ENCODE results near the gene MIEF1.

The MIEF1 gene

DNA sequence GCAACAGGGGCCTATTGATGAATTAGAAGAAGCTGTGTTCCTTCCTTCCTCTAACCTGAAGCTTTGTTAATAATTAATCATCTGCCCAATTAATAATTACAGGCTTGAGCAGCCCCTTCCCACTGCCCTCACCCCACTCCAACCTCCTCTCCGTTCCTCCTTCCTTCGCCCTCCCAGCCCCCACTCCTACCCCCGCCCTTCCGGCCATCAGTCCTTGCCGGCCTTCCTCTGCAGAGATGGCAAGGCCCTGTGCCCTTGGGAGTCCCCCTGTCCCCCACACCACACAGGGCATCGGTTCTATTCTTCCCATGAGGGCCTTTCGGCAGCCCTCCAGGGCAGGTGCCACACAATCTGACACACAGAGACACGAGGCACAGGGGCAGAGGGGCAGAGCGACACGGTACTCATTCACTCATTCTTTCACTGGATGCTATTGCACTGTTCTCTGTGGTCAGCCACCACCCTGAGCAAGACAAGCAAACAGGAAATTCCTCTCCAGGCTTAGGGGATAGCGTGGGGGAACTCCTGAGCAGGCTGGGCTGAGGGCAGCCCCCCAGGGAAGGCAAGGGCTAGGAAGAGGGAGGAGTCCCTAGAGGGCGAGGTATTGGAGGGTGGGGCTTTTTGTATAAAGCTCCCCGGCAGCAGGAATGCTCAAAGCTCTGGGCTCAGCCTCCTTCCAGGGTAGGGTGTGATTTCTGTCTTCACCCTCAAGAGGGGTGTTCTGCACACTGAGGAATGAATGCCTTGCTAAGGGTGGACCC, 30.5 kb upstream of the MIEF1 start:
- no peak for DNase-seq

DNA sequence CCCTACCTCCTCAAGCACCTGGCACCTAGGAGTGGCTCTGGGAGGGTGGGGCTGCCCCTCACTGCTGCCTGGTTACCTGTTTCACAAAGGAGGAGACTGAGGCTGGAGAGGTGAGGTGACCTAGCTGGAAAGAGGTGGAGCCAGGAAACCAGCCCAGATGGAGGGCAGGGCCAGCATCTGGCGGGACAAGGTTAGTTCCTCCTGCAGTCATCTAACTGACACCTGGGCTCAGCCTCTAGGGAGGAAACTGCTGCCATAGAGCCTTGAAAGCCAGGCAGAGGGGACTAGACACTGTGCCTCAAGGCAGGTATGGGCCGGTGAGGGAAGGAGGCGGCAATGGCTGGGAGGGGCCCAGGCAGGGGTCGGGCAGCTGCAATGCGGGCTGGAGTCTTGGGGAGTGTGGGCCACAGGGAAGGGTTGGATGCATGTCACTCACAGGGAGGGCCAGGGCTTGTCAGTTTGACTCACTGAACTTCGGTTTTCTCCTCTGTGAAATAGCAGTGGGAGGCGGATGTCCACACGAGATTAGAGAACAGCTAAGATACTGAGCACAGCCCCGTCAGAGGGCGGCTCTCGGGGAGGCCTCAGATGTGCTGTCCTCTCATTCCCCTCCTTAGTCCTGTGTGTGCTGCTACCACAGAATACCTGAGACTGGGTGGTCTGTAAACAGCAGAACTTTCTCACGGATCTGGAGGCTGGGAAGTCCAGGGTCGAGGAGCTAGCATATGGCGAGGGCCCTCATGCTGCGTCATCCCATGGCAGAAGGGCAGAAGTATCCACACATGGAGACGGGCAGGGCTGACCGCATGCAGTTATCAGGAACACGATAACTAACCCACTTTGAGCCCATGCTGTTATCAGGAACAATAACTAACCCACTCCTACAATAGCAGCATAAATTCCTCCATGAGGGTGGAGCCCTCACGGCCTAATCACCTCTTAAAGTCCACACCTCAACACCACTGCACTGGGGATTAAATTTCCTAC, 29.2 kb upstream of the MIEF1 start:
- no peak for DNase-seq

DNA sequence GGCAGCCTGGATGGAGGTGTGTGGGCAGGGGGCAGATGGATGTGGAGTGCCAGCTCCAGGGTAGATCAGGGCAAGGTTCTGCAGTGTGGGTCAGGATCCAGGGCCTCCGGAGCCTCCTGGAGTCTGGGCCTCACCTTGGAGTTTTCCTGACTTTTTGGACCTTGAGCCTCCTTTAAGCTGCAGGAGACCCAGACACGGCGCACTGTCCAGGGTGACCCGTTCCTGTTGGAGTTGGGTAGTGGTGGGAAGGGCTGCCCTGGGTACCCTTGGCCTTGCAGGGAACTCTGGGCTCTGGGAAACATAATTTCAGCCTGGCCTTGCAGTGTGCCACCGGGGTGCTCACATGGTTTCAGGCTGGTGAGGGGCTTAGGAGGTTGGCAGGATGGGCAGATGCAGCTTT, 28.2 kb upstream of the MIEF1 start:
- DNase-seq = no peak

DNA sequence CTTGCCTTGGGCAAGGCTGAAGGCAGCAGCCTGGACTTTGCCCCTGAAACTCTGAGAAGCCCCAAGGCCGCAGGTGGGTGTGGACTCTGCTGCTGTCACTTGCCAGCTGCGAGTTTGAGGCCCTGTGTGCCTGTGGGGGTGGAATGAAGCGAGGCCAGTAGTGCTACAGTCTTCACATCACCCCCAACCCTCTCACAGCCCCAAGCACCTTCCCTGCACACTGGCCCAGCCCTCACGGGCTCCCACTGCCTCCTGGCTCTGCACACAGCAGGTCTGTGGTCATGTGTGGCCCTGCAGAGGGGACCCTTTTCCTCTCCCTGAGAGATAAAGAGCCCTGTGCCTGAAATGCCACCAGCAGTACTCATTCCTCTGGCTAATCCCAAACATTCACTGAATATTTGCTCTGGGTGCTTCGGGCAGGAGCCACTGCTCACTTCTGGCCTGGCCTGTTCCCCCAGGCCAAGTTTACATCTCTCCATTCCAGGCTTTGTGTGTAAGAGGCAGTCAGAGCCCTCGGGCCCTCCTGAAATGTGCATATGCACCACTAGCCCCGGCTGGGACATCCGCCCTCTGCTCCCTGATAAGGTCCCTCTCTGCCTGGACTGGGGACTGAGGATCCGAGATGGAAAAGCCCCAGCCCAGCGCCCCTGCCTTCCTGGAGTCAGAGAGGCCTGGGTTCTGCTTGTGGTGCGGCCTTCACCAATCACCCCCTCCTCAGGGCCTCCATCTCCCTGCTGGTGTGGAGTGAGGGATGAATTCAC, 27.6 kb upstream of the MIEF1 start:
- no peak for DNase-seq

DNA sequence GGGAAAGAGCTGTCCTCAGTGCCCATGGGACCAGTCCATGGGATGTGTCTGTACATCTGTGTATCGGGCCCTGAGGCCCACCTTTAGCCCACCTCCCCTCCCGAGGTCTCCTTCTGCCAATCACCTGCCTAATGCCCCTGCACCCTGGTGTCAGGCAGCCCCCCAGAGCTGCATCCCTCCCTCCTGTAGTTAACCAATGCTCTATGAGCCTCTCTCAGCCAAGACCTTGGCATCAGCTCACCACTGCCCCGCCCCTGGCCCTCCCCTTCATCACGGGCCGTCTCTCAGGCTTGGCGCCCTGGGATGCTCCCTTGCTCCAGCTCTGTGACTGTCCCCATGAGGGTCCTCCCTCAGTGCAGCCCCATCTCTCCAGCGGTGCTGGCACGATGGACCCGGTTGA, 26.8 kb upstream of the MIEF1 start:
- no peak for DNase-seq

DNA sequence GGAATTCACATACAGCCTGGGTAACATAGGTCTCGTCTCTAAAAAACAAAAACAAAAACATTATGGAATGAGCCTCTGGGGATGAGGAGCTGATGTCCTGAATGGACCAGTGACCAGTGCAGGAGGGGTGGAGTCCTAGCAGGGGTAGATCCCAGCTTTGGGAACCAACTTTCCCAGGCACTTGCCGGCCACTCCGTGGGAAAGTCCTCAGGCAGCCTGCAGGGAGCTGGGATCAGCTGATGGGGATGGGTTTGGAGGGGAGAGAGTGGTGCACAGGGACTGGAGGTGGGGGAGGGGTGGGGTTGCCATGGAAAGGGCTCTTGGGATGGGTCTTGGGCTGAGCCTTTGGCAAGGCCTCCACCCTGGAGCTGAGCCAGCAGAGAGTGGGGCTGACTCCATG, 26.2 kb upstream of the MIEF1 start:
- DNase-seq = no peak

DNA sequence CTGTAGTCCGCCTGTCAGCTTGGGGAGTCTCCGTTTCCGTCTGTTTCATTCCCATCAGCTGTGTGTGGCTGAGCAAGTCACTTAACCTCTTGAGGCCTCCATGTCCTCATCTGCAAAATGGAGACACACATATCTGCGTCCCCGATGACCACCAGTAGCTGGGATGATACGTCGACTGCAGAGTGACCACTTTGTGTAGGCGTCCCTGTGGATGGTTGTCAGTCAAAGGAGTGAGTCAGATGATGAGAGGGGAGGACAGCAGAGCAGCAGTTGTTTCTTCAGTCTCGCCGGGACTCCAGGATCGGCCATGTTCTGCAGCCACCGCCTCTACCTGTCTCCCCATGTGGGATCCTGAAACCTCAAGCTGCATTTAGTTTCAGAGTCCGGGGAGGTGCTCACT, 25.4 kb upstream of the MIEF1 start:
- no peak for DNase-seq

DNA sequence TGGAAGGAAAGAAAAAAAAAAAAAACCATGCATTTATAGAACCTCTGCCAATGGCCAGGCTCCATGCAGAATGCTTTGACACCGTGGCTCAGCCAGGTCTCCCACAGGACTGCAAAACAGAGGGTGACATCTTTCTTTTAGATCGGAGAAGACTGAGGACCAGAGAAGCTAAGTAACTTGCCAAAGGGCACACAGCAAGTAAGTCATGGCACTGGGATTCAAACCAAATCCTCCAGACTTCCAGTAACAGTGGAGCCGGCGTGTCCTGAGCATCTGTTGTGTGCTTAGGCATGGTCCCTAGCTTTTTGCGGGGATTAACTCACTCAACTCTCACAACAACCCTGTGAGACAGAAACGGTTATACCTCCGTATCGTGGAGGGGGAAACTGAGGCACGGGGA, 24.5 kb upstream of the MIEF1 start:
- DNase-seq = no peak

DNA sequence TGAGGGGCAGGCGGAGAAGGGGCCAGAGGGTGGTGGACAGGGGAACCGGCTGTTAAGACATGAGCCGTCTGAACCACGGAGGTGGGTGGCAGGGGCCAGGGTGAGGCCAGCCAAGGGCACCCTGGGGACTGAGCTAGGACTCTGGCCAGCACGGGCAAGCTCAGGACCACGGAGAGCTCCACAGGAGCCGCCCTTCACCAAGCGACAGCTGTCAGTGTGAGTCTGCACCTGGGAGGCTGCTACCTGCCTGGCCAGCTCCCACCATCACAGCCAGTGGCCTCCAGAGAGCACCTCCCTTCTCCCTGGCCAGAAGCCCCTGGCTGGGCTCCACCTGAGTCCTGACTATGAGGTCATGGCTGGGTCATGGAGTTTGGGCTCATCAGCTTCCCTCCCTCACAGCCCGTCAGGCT, 23.6 kb upstream of the MIEF1 start:
- DNase-seq = no peak

DNA sequence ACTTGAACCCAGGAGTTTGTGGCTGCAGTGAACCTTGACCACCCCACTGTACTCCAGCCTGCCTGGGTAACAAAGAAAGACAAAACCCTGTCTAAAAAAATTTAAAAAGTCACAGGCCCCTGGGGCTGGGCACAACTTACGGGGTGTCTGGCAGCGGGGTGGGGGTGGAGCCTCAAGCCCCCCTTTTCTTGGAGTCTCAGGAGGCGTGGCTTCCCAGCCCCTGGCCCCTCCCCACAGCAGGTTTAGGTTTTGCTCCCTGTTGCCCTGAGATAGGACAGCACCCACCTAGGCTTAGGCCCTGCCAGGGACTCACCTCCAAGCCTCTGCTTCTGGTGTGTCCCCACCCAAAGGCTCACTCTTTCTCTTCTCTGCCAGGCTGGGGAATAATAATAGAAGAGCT, 22.8 kb upstream of the MIEF1 start:
- DNase-seq = no peak

DNA sequence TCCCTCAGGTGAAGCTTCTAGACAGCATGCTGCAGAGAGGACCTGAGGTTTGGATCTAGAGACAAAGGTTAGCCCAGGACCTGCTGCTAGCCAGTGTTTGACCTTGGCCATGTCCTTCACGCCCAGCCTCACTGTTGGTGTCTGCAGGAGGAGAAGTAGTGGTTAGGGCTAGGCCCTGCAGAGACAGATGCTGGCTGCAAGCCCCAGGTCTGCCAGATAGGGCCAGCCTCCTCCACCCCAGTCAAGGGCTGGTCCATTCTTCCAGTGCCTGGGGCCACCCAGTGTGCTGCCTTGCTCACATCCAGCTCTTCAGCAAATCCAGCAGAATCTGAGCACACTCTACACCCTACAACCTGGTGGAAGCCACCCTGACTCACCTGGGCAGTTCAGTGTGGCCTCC, 21.5 kb upstream of the MIEF1 start:
- no peak for DNase-seq

DNA sequence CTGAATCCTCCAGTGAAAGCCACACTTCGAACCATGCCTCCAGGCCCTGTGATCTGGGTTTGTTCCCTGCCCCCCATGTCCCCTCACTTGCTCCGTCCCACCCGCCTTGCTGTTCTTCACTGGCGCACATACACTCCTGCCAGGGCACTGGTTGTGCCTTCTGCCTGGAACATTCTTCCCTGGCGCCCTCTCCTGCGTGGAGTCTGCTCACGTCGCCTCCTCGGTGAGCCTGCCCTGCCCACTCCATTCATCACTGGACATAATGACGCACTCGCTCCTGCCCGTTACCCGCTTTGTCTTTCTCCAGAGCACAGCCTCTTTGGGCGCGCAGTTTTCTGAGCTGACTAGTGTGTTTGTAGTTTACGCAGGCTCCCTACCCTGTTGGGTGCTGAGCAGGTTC, 21.0 kb upstream of the MIEF1 start:
- no peak for DNase-seq

DNA sequence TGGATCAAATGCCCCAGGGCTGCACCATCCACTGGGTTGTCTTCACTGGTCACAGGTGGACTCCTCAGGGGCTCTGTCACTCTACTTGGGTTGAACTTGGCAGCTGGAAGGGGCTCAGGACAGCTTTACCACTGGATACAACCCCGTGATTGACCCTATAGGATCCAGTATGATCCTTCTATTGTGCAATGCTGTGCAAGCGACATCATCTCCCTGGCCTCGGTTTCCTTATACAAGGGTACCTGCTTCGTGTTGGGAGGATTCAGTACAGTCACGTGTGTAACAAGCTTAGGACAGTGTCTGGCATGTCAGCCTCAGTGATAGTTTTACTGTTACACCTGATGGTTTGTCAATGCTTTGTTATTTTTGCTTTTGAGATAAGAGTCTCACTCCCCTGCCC, 20.5 kb upstream of the MIEF1 start:
- no peak for DNase-seq

DNA sequence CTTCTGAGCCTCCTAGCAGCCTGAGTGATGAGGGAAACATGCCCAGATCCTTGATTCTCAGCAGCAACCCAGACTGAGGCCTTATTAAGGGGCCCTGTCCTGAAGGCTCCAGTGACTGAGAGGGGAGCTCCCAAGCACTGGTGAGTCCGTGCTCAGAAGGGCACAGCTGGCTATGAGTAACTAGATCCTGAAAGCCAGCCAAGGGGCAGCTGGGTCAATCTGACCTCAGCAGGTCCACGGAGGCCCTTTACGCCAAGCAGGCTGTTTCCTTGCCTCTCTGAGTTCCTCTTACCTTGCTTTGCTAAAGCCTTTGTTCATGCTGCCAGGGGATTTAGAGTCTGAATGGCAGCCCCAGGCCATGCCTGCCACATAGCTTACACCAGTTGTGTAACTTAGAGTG, 19.3 kb upstream of the MIEF1 start:
- no peak for DNase-seq

DNA sequence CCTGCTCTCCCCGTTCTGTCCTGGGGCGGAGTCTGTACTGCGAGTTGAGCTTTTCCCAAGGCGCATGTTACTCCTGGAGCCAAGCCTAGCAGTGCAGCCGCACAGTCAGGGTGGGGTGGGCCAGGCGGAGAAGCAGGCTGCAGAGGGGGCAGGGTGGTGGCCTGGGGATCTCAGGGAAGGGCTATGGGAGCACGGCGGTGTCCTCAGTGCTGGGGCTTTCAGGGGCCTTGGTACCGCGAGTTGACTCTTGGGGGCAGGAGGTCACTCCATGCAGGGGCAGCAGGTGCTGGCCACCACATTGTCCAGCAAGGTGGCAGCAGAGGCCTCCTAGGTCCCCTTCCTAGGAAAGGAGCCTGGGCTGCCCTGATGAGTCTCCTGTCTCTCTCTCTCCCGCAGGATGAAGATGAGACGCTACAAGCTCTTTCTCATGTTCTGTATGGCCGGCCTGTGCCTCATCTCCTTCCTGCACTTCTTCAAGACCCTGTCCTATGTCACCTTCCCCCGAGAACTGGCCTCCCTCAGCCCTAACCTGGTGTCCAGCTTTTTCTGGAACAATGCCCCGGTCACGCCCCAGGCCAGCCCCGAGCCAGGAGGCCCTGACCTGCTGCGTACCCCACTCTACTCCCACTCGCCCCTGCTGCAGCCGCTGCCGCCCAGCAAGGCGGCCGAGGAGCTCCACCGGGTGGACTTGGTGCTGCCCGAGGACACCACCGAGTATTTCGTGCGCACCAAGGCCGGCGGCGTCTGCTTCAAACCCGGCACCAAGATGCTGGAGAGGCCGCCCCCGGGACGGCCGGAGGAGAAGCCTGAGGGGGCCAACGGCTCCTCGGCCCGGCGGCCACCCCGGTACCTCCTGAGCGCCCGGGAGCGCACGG, 14.9 kb upstream of the MIEF1 start:
- no peak for DNase-seq

DNA sequence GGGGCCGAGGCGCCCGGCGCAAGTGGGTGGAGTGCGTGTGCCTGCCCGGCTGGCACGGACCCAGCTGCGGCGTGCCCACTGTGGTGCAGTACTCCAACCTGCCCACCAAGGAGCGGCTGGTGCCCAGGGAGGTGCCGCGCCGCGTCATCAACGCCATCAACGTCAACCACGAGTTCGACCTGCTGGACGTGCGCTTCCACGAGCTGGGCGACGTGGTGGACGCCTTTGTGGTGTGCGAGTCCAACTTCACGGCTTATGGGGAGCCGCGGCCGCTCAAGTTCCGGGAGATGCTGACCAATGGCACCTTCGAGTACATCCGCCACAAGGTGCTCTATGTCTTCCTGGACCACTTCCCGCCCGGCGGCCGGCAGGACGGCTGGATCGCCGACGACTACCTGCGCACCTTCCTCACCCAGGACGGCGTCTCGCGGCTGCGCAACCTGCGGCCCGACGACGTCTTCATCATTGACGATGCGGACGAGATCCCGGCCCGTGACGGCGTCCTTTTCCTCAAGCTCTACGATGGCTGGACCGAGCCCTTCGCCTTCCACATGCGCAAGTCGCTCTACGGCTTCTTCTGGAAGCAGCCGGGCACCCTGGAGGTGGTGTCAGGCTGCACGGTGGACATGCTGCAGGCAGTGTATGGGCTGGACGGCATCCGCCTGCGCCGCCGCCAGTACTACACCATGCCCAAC, 14.1 kb upstream of the MIEF1 start:
- no peak for DNase-seq

DNA sequence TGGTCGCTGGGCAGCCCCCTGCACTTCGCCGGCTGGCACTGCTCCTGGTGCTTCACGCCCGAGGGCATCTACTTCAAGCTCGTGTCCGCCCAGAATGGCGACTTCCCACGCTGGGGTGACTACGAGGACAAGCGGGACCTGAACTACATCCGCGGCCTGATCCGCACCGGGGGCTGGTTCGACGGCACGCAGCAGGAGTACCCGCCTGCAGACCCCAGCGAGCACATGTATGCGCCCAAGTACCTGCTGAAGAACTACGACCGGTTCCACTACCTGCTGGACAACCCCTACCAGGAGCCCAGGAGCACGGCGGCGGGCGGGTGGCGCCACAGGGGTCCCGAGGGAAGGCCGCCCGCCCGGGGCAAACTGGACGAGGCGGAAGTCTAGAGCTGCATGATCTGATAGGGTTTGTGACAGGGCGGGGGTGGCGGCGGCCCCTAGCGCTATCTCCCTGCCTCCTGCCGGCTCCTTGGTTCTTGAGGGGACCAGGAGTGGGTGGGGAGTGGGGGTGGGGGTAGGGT, 13.5 kb upstream of the MIEF1 start:
- DNase-seq = no peak

DNA sequence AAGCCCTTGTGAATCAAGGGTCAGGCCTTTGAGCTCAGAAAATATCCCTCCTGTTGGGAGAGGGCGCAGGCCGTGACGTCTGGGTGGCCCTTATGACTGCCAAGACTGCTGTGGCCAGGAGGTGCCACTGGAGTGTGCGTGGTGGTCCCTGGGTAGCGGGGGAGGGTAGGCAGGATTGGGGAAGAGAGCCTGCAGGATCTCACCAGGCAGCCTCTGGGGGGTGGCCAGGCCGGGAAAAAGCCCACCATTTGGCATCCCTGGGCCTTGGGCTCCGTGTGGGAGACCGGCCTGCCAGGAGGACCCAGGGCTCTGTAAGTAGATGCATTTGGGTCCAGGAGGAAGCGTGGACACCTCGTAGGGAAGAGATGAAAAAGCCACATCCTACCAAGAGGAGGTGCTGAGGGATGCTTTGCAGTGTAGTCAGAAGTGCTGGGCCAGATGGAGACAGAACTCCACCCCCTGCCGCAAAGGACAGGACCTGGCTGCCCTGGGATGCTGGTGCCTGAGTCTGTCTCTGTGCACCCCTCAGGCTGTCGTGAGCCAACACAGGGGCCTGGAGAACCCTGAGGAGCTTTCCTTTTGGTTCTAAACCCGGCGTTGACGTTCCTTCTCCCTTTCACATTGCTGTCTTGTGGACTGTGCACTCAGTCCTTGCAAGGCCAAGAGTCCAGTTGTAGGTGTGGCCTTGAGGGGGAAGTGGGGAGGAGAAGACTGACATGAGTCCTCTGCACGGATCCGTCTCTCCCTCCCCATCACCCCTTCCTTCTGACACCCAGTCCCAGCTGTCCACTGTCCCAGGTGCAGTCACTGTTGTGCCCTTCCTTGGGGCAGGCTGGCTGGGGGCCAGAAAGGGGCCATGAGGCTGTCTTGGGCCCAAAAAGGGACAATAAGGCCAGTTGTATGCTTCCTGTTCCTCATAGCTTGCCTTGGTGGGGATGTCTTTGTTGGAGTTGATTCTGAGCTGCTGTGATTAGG, 12.7 kb upstream of the MIEF1 start:
- DNase-seq = no peak

DNA sequence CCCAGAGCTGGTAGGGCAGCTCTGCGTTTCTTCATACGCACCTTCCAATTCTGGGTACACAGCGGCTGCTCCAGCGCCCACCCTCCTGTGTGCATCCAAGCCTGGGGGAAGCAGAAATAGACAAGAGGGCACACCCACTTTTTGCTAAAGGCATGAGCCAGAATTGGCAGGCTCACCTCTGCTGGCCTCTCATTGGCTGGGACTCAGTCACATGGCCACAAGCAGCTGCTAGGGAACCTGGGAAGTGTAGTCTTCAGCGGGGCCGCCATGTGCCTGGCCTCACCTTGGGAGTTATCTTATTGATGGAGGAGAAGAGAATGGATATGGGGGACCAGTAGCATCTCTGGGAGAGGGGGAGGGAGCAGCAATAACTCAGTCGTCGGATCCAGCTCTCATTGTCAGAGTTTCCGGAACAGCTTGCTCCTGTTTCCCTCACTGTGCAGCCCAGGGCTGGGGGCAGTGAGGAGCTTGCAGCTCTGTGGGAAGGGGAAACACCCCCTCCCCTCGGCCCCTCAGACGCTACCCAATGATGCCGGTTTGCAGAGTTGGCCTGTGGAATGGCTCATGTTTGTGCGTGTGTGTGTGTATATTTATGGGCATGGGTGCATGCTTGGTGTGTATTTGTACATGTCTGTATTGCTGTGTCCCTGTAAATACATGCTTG, 11.8 kb upstream of the MIEF1 start:
- DNase-seq = peak; percentile 45
